Measurements from ENCODE around the gene DLG2.

DLG2 gene

GRCh38 chr11:83692675-83693074, 1934.5 kb downstream of the DLG2 start:
- TF ChIP-seq FOXM1 (IDR thresholded peaks at IDR 0.05; ENCODE audit: borderline replicate concordance, low read depth) = no peak
- TF ChIP-seq TEAD4 (IDR thresholded peaks at IDR 0.05) = no peak
- TF ChIP-seq RAD21 (IDR thresholded peaks at IDR 0.05; ENCODE audit: low read depth) = no peak
- TF ChIP-seq REST (IDR thresholded peaks at IDR 0.05; ENCODE audit: low read depth) = no peak
- no peak for TF ChIP-seq MAX (IDR thresholded peaks at IDR 0.05)
- TF ChIP-seq CREB1 (IDR thresholded peaks at IDR 0.05; ENCODE audit: low read depth) = no peak
- no peak for TF ChIP-seq CEBPB (IDR thresholded peaks at IDR 0.05)
- no peak for TF ChIP-seq NFIC (IDR thresholded peaks at IDR 0.05)
- TF ChIP-seq YY1 (IDR thresholded peaks at IDR 0.05; ENCODE audit: low read depth) = no peak
- TF ChIP-seq USF1 (IDR thresholded peaks at IDR 0.05) = no peak
- TF ChIP-seq EGR1 (IDR thresholded peaks at IDR 0.05) = no peak
- TF ChIP-seq EP300 (IDR thresholded peaks at IDR 0.05; ENCODE audit: borderline replicate concordance) = no peak
- TF ChIP-seq TAF1 (IDR thresholded peaks at IDR 0.05; ENCODE audit: low read depth) = no peak
- no peak for TF ChIP-seq TCF12 (IDR thresholded peaks at IDR 0.05; ENCODE audit: low read depth)
- TF ChIP-seq ZBTB7A (IDR thresholded peaks at IDR 0.05; ENCODE audit: low read depth) = no peak

- TF ChIP-seq CREB1 (IDR thresholded peaks at IDR 0.05; ENCODE audit: low read depth) = no peak
- TF ChIP-seq FOXM1 (IDR thresholded peaks at IDR 0.05; ENCODE audit: borderline replicate concordance, low read depth) = no peak
- no peak for TF ChIP-seq YY1 (IDR thresholded peaks at IDR 0.05; ENCODE audit: low read depth)
- TF ChIP-seq MAX (IDR thresholded peaks at IDR 0.05) = no peak
- no peak for TF ChIP-seq TAF1 (IDR thresholded peaks at IDR 0.05; ENCODE audit: low read depth)
- TF ChIP-seq EGR1 (IDR thresholded peaks at IDR 0.05) = no peak
- no peak for TF ChIP-seq NFIC (IDR thresholded peaks at IDR 0.05)
- no peak for TF ChIP-seq RAD21 (IDR thresholded peaks at IDR 0.05; ENCODE audit: low read depth)
- TF ChIP-seq CEBPB (IDR thresholded peaks at IDR 0.05) = no peak
- TF ChIP-seq REST (IDR thresholded peaks at IDR 0.05; ENCODE audit: low read depth) = no peak
- TF ChIP-seq USF1 (IDR thresholded peaks at IDR 0.05) = no peak
- TF ChIP-seq TEAD4 (IDR thresholded peaks at IDR 0.05) = no peak
Measured at GRCh38 chr11:83691451-83691950, 1935.6 kb downstream of the DLG2 start.

- TF ChIP-seq TCF12 (IDR thresholded peaks at IDR 0.05; ENCODE audit: low read depth) (no peak), RAD21 (IDR thresholded peaks at IDR 0.05; ENCODE audit: low read depth) (no peak), ZBTB7A (IDR thresholded peaks at IDR 0.05; ENCODE audit: low read depth) (no peak), EGR1 (IDR thresholded peaks at IDR 0.05) (no peak), EP300 (IDR thresholded peaks at IDR 0.05; ENCODE audit: borderline replicate concordance) (no peak), FOXM1 (IDR thresholded peaks at IDR 0.05; ENCODE audit: borderline replicate concordance, low read depth) (no peak), MAX (IDR thresholded peaks at IDR 0.05) (no peak), TEAD4 (IDR thresholded peaks at IDR 0.05) (no peak), CEBPB (IDR thresholded peaks at IDR 0.05) (no peak), TAF1 (IDR thresholded peaks at IDR 0.05; ENCODE audit: low read depth) (no peak), REST (IDR thresholded peaks at IDR 0.05; ENCODE audit: low read depth) (no peak), USF1 (IDR thresholded peaks at IDR 0.05) (no peak), CREB1 (IDR thresholded peaks at IDR 0.05; ENCODE audit: low read depth) (no peak), YY1 (IDR thresholded peaks at IDR 0.05; ENCODE audit: low read depth) (no peak), NFIC (IDR thresholded peaks at IDR 0.05) (no peak)
Measured at GRCh38 chr11:83689144-83689780, 1937.9 kb downstream of the DLG2 start.
